GM12872 (cell line): ENCODE results near the gene RAD51B.

Experiments used
- CTCF ChIP-seq: IDR thresholded peaks from 3 replicates; pipeline ENCODE4 v1.5.1; 2011; ENCODE audit warnings: low read depth, mild to moderate bottlenecking, low read length, moderate library complexity; ENCODE audit not compliant: insufficient read depth

The RAD51B gene

GRCh38 chr14:68088451-68088854 is 268.9 kb downstream of the RAD51B start:
- no peak for TF ChIP-seq CTCF

GRCh38 chr14:68089146-68089731 is 269.7 kb downstream of the RAD51B start:
- no peak for TF ChIP-seq CTCF

- TF ChIP-seq CTCF, result no peak
Measured at GRCh38 chr14:68094158-68094557, 274.6 kb downstream of the RAD51B start.

GRCh38 chr14:68094752-68095151 is 275.2 kb downstream of the RAD51B start:
- TF ChIP-seq CTCF, result no peak

GRCh38 chr14:68097727-68098126 is 278.1 kb downstream of the RAD51B start:
- no peak for TF ChIP-seq CTCF

GRCh38 chr14:68098834-68099233 is 279.3 kb downstream of the RAD51B start:
- no peak for TF ChIP-seq CTCF

GRCh38 chr14:68099495-68100045 is 280.0 kb downstream of the RAD51B start:
- no peak for TF ChIP-seq CTCF
